IMR-90 (cell line): ENCODE results near the gene FCHSD2. TPM values are rescaled to one million over a fixed set of nuclear protein-coding genes. Genes with fewer than 3 reads are reported as not detected.

Source experiments
- ATAC-seq: fragments of 200-7000 bp; cut with Tn5 transposase; 2 replicates; pipeline ENCODE4 v1.9.1; 2020; ENCODE audit warnings: low read depth, mild to moderate bottlenecking, moderate library complexity
- BruUV-seq: library from RNA; stranded (reverse); fragments of 400-500 nt; replicated peaks from 2 replicates; lab custom pipeline; 2021; lab: Mats Ljungman, UMichigan
- CTCF ChIA-PET: fragments of 300-600 bp; formaldehyde crosslinking; extraction: SDS; loops from one replicate; lab custom pipeline; 2021; ENCODE audit warnings: antibody characterized with exemption; lab: Yijun Ruan, JAX
- POLR2A ChIA-PET: fragments of 300-600 bp; sonication (Branson Sonifier 250); formaldehyde crosslinking; loops from one replicate; lab custom pipeline; 2022; ENCODE audit warnings: antibody characterized with exemption; ENCODE audit not compliant: unreplicated experiment; lab: Charles Lee
- DNase-seq: peaks from one replicate; pipeline ENCODE4 v3.0.0; 2013
- H2AFZ ChIP-seq: replicated peaks from 2 replicates; pipeline ENCODE3; 2013; ENCODE audit warnings: low read length, mild to moderate bottlenecking; ENCODE audit not compliant: poor library complexity
- H2AK5ac ChIP-seq: 2 replicates; pipeline ENCODE4 v1.6.1; 2013; ENCODE audit warnings: low read depth, low read length, inconsistent platforms
- H2AK9ac ChIP-seq: replicated peaks from 2 replicates; pipeline ENCODE3; 2013; ENCODE audit warnings: mild to moderate bottlenecking, low read depth, low read length, moderate library complexity; ENCODE audit not compliant: poor library complexity
- H2BK120ac ChIP-seq: 2 replicates; pipeline ENCODE4 v1.6.1; 2013; ENCODE audit warnings: low read depth, low read length, inconsistent platforms
- H2BK15ac ChIP-seq: 3 replicates; pipeline ENCODE4 v1.6.1; 2013; ENCODE audit warnings: low read depth, low read length, inconsistent platforms
- H2BK20ac ChIP-seq: 2 replicates; pipeline ENCODE4 v1.6.1; 2013; ENCODE audit warnings: low read depth, mild to moderate bottlenecking, inconsistent platforms, low read length, moderate library complexity
- H2BK5ac ChIP-seq: 2 replicates; pipeline ENCODE4 v1.6.1; 2013; ENCODE audit warnings: mild to moderate bottlenecking, low read depth, low read length, inconsistent platforms; ENCODE audit not compliant: poor library complexity, severe bottlenecking
- H3K14ac ChIP-seq: replicated peaks from 2 replicates; pipeline ENCODE4 v1.6.1; 2013; ENCODE audit warnings: low read depth, low read length, inconsistent platforms
- H3K18ac ChIP-seq: 2 replicates; pipeline ENCODE4 v1.6.1; 2013; ENCODE audit warnings: low read depth, low read length, control low read depth
- H3K23ac ChIP-seq: 2 replicates; pipeline ENCODE4 v1.6.1; 2013; ENCODE audit warnings: low read depth, low read length, inconsistent platforms
- H3K27ac ChIP-seq: 2 replicates; pipeline ENCODE4 v1.5.1; 2013; ENCODE audit warnings: mild to moderate bottlenecking, control low read depth, low read length; ENCODE audit not compliant: insufficient read depth
- H3K27me3 ChIP-seq: 2 replicates; pipeline ENCODE4 v1.6.1; 2013; ENCODE audit warnings: low read length; ENCODE audit not compliant: control insufficient read depth, insufficient read depth
- H3K36me3 ChIP-seq: 2 replicates; pipeline ENCODE4 v1.6.1; 2013; ENCODE audit warnings: low read length, mixed read lengths; ENCODE audit not compliant: control insufficient read depth, insufficient read depth
- H3K4ac ChIP-seq: 2 replicates; pipeline ENCODE4 v1.6.1; 2013; ENCODE audit warnings: low read depth, low read length, inconsistent platforms
- H3K4me1 ChIP-seq: 2 replicates; pipeline ENCODE4 v1.6.1; 2013; ENCODE audit warnings: low read length, mixed read lengths; ENCODE audit not compliant: control insufficient read depth, insufficient read depth
- H3K4me2 ChIP-seq: 2 replicates; pipeline ENCODE4 v1.6.1; 2013; ENCODE audit warnings: low read depth, mild to moderate bottlenecking, control low read depth, low read length, moderate library complexity
- H3K4me3 ChIP-seq: 2 replicates; pipeline ENCODE4 v1.5.1; 2013; ENCODE audit warnings: low read depth, mild to moderate bottlenecking, control low read depth, low read length, moderate library complexity; ENCODE audit not compliant: insufficient read depth
- H3K56ac ChIP-seq: 2 replicates; pipeline ENCODE4 v1.6.1; 2013; ENCODE audit warnings: low read length, inconsistent platforms; ENCODE audit not compliant: insufficient read depth; ENCODE audit errors: extremely low read depth
- H3K79me1 ChIP-seq, 2 experiments: 2 replicates each; pipeline ENCODE4 v1.6.1; 2013; ENCODE audit warnings: low read length in 2 of 2, inconsistent platforms in 1 of 2, low read depth in 1 of 2
- H3K9ac ChIP-seq: 2 replicates; pipeline ENCODE4 v1.6.1; 2013; ENCODE audit warnings: low read depth, low read length, control low read depth
- H3K9me1 ChIP-seq: 2 replicates; pipeline ENCODE4 v1.6.1; 2013; ENCODE audit warnings: low read length, inconsistent platforms; ENCODE audit not compliant: insufficient read depth
- H3K9me3 ChIP-seq: 2 replicates; pipeline ENCODE4 v1.6.1; 2013; ENCODE audit warnings: low read length; ENCODE audit not compliant: control insufficient read depth, insufficient read depth
- H4K20me1 ChIP-seq: 2 replicates; pipeline ENCODE4 v1.6.1; 2013; ENCODE audit warnings: low read length, inconsistent platforms; ENCODE audit not compliant: insufficient read depth
- H4K5ac ChIP-seq: 2 replicates; pipeline ENCODE4 v1.6.1; 2013; ENCODE audit warnings: mild to moderate bottlenecking, low read depth, low read length, control low read depth
- H4K8ac ChIP-seq, 2 experiments: 2 replicates each; pipeline ENCODE4 v1.6.1; 2013; ENCODE audit warnings: low read depth in 2 of 2, low read length in 2 of 2, control low read depth in 1 of 2, inconsistent platforms in 1 of 2
- H4K91ac ChIP-seq: 2 replicates; pipeline ENCODE4 v1.6.1; 2013; ENCODE audit warnings: low read depth, low read length, inconsistent platforms; ENCODE audit not compliant: insufficient read depth
- BHLHE40 ChIP-seq: fragments of 150-350 bp; IDR thresholded peaks from 2 replicates; pipeline ENCODE4 v1.6.1; 2016; ENCODE audit warnings: mild to moderate bottlenecking, low read depth, low read length
- CEBPB ChIP-seq: IDR thresholded peaks from 2 replicates; pipeline ENCODE4 v1.6.1; 2012; ENCODE audit warnings: low read depth, low read length, improper control_type of control experiment
- CHD1 ChIP-seq: IDR thresholded peaks from 2 replicates; pipeline ENCODE4 v1.6.1; 2012; ENCODE audit warnings: low read depth, low read length, improper control_type of control experiment
- FOS ChIP-seq: fragments of 150-350 bp; IDR thresholded peaks from 2 replicates; pipeline ENCODE4 v1.6.1; 2016; ENCODE audit warnings: low read depth, low read length
- MAFK ChIP-seq: IDR thresholded peaks from 2 replicates; pipeline ENCODE4 v1.6.1; 2012; ENCODE audit warnings: low read depth, low read length, improper control_type of control experiment
- MAZ ChIP-seq: IDR thresholded peaks from 2 replicates; pipeline ENCODE4 v1.6.1; 2012; ENCODE audit warnings: low read depth, mild to moderate bottlenecking, low read length, improper control_type of control experiment, moderate library complexity, borderline replicate concordance
- POLR2A ChIP-seq: IDR thresholded peaks from 2 replicates; pipeline ENCODE4 v1.6.1; 2012; ENCODE audit warnings: mild to moderate bottlenecking, low read depth, low read length
- RAD21 ChIP-seq: IDR thresholded peaks from 2 replicates; pipeline ENCODE4 v1.6.1; 2012; ENCODE audit warnings: low read length, improper control_type of control experiment
- RCOR1 ChIP-seq: IDR thresholded peaks from 2 replicates; pipeline ENCODE4 v1.6.1; 2012; ENCODE audit warnings: mild to moderate bottlenecking, low read length, improper control_type of control experiment; ENCODE audit not compliant: insufficient replicate concordance
- RFX5 ChIP-seq: IDR thresholded peaks from 2 replicates; pipeline ENCODE4 v1.8.0; 2012; ENCODE audit warnings: low read depth, mild to moderate bottlenecking, low read length, moderate library complexity
- SMC3 ChIP-seq: fragments of 150-350 bp; IDR thresholded peaks from 2 replicates; pipeline ENCODE4 v1.6.1; 2016; ENCODE audit warnings: low read depth, mild to moderate bottlenecking, antibody characterized with exemption, low read length, moderate library complexity
- WGBS, 2 experiments: methylation state at CpG; one replicate each; pipeline versions ENCODE4 v1.1.5 to v1.1.7; 2013; ENCODE audit warnings: missing lambda C conversion rate in 2 of 2; ENCODE audit not compliant: insufficient read length in 1 of 2; ENCODE audit errors: extremely low coverage in 2 of 2; 5-methylcytosine and 5-hydroxymethylcytosine counted together
- dilution Hi-C: fragments of 300-500 bp; cut with HindIII; formaldehyde crosslinking; loops from one replicate; pipeline ENCODE4 v1.14.3; 2018; ENCODE audit warnings: low sequenced_read_pairs; ENCODE audit not compliant: unreplicated experiment
- in situ Hi-C: fragments of 300-500 bp; cut with MboI; formaldehyde crosslinking; loops from 3 replicates; pipeline ENCODE4 v1.14.3; 2019; ENCODE audit warnings: low sequenced_read_pairs, inconsistent platforms, mixed read lengths
- intact Hi-C: fragments of 100-400 bp; cut with micrococcal nuclease; formaldehyde crosslinking; loops from 2 replicates; pipeline ENCODE4 v1.10.0; 2022
- polyA plus RNA-seq, 3 experiments: library from polyadenylated mRNA; depleted of rRNA; stranded (reverse); fragments of >200 nt; gene quantifications; 2 replicates each; pipeline ENCODE4 v1.2.3, GENCODE V29; 2012; ENCODE audit warnings: low replicate concordance in 1 of 3
- total RNA-seq: library from RNA; depleted of rRNA; stranded (reverse); fragments of >200 nt; gene quantifications from 2 replicates; pipeline ENCODE4 v1.2.3, GENCODE V29; 2012
- TF ChIP-seq, protein P1 (sequence below): fragments of 150-350 bp; IDR thresholded peaks from 2 replicates; pipeline ENCODE4 v1.6.1; 2016; ENCODE audit warnings: low read depth, mild to moderate bottlenecking, low read length, moderate library complexity, borderline replicate concordance
- TF ChIP-seq, protein P2 (sequence below): fragments of 150-350 bp; IDR thresholded peaks from 2 replicates; pipeline ENCODE4 v1.6.1; 2017; ENCODE audit warnings: mild to moderate bottlenecking, antibody characterized with exemption, low read length, low read depth

The FCHSD2 gene
- total and polyA plus RNA-seq, 2 of the 4 experiments (the other 2 are of a cell fraction) = 5.9 to 18.7 TPM

DNA sequence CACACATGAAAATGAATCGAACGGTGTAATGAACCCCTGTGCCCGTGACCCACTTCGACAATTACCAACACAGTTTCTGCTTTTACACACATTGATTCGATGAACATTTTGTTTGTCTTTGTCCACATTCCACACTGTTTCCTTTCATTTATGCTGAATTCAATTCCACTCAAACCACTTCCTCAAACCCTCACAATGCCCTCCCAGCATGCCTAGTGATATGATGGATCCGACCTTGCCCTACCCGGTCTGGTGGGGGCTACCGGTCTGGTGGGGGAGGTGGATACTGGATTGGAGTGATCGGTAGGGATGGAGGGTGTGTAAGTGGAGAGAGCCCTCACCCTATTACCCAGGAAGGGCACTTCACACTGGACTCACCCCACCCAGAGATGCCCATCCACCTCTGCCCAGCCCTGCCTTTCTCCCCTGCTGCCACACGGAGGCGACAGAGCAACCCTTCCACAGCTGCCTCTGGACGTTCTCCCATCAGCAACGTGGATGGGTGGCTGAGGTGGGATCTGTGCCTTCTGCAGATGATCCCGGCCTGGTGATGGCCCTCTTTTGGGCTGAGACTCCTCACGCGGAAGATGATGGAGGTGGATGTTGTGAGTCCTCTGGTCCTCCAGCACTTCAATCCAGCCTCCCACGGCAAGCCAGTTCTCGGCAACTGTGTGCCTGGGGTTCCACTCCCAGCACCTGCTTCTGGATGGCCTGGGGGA is 43.0 kb upstream of the FCHSD2 start (continued):
- TF ChIP-seq RAD21 (peak; percentile 78), RCOR1 (no peak)

DNA sequence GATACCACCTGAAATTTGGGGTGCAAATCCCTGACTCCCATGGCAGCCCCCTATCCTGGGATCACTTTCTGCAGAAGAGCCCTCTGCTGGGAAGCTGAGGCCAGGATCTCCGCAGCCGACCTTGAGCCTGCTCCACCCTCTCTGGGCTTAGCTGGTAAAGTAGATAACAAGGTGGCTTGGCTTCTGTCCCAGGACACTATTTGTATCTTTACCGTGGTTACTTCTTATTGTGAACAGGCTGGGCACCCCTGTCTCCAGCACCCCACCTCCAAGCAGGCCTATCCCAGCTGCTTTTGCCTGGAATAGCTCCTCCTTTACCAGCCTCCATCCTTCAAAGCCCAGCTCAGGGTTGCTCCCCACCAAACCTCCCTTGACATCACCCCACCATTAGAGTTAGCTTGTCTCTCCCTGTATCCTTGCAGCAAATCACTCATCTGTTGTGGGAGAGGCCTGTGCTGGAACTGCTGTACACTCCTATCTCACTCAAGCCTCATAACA is 40.8 kb upstream of the FCHSD2 start:
- in situ Hi-C loops (no loop called here), intact Hi-C loops (no loop called here), dilution Hi-C loops (no loop called here)
- Histone ChIP-seq H3K9ac (no peak overlapping the region), H3K4me1 (peaks cover 8% of the 10 kb centered on the region), H2AFZ (no peak overlapping the region), H4K20me1 (no peaks in the 10 kb centered on the region), H2BK120ac (no peak overlapping the region), H4K5ac (no peak overlapping the region), H3K56ac (no peak overlapping the region), H3K27me3 (no peaks in the 10 kb centered on the region; the same call in 1 of the 2 replicates), H3K36me3 (no peaks in the 10 kb centered on the region), H3K27ac (no peak overlapping the region), H3K4ac (no peak overlapping the region), H2AK5ac (no peak overlapping the region), H3K4me3 (no peak overlapping the region), H3K14ac (no peak overlapping the region), H3K79me1 (no peaks in the 10 kb centered on the region), H4K8ac (no peak overlapping the region), H2BK20ac (no peak overlapping the region), H4K91ac (no peak overlapping the region), H3K9me1 (peaks cover 20% of the 10 kb centered on the region), H3K18ac (no peak overlapping the region), H3K4me2 (no peak overlapping the region), H2BK5ac (no peak overlapping the region), H2AK9ac (peak overlapping the region; percentile 20), H3K9me3 (no peaks in the 10 kb centered on the region), H3K23ac (no peak overlapping the region), H2BK15ac (no peak overlapping the region)
- 13% methylated on average over 1 of the region's 3 CpGs; no CpG with 5 or more reads in 1 of the 2 experiments for WGBS, 2 experiments
- ATAC-seq = no peak
- ChIA-PET CTCF (interaction anchor here (6.0 kb wide), 1 partner anchor 107 kb away, joined by 34 read pairs; no protein-coding TSS in a partner anchor), POLR2A (no interaction called here)
- BruUV-seq = no TSS peak
- no peak for DNase-seq
- TF ChIP-seq RFX5 (no peak), BHLHE40 (no peak), MAZ (no peak), RCOR1 (no peak), CHD1 (no peak), SMC3 (no peak), CEBPB (no peak), POLR2A (no peak), RAD21 (no peak), MAFK (no peak), FOS (no peak)
- TF ChIP-seq, protein P1, sequence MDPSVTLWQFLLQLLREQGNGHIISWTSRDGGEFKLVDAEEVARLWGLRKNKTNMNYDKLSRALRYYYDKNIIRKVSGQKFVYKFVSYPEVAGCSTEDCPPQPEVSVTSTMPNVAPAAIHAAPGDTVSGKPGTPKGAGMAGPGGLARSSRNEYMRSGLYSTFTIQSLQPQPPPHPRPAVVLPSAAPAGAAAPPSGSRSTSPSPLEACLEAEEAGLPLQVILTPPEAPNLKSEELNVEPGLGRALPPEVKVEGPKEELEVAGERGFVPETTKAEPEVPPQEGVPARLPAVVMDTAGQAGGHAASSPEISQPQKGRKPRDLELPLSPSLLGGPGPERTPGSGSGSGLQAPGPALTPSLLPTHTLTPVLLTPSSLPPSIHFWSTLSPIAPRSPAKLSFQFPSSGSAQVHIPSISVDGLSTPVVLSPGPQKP = no peak
- TF ChIP-seq, protein P2, sequence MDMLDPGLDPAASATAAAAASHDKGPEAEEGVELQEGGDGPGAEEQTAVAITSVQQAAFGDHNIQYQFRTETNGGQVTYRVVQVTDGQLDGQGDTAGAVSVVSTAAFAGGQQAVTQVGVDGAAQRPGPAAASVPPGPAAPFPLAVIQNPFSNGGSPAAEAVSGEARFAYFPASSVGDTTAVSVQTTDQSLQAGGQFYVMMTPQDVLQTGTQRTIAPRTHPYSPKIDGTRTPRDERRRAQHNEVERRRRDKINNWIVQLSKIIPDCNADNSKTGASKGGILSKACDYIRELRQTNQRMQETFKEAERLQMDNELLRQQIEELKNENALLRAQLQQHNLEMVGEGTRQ = no peak
